ENCODE measurements around the gene BTBD16. TPM values are rescaled to one million over a fixed set of nuclear protein-coding genes. Genes with fewer than 3 reads are reported as not detected.

Gene BTBD16
- total and polyA plus RNA-seq, 2 experiments from 2014 or later, result 0.47 to 0.74 TPM

DNA sequence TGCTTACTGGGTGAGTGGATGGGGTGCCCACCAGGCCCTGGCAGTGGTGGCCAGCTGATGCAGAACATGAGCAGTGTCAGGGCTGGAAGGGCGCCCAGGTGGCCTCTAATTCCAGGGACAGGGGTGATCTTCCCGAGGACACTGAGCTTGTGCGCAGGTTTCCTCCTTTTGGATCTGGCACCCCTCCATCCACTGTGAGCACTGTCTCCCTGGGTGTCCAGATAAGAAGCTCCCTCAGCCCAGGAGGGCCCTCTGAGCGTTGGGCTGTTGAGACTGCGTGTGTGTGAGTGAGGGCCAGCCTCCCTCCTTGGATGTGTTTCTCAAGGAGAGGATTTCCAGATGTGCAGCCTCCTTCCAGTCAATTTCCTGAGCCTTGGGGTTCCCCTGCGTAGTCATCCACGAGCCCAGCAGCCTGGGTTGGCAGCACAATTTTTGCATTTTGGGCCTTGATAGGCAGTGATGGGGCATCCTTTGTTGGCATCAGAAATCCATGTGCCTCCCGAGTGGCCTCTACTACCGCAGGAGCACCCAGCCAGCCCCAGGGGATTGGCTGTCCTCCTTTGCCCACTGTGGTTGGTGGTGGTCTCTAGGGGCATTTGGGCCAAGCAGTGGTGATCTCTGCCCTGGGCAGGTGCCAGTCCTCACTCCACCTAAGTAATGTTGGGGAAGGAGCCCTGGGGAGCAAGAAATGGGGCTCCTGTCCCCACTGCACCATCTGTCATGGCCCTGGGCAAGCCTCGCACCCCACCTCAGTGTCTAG lies 20.9 kb upstream of the BTBD16 start:
- H3K4me2 ChIP-seq, result no peak overlapping the region
- no peaks in the 10 kb centered on the region for H4K20me1 ChIP-seq (ENCODE audit: insufficient read depth, poor library complexity, severe bottlenecking)
- 96% methylated on average over 10 of the region's 10 CpGs for WGBS (ENCODE audit: low lambda C conversion rate, missing lambda C conversion rate)
- H2AFZ ChIP-seq, result no peak overlapping the region
- H3K9me2 ChIP-seq (replicated peaks; ENCODE audit: insufficient read depth), result no peaks in the 10 kb centered on the region
- no peaks in the 10 kb centered on the region for H3K36me3 ChIP-seq (replicated peaks; ENCODE audit: insufficient read depth, low read depth)
- no peaks in the 10 kb centered on the region for H3K79me2 ChIP-seq
- no peak for DNase-seq (ENCODE audit: low spot score)
- no peaks in the 10 kb centered on the region for H3K27me3 ChIP-seq
- no peaks in the 10 kb centered on the region for H3K4me1 ChIP-seq (ENCODE audit: insufficient read depth)
- H3K27ac ChIP-seq, result no peak overlapping the region
- TF ChIP-seq, protein P1, sequence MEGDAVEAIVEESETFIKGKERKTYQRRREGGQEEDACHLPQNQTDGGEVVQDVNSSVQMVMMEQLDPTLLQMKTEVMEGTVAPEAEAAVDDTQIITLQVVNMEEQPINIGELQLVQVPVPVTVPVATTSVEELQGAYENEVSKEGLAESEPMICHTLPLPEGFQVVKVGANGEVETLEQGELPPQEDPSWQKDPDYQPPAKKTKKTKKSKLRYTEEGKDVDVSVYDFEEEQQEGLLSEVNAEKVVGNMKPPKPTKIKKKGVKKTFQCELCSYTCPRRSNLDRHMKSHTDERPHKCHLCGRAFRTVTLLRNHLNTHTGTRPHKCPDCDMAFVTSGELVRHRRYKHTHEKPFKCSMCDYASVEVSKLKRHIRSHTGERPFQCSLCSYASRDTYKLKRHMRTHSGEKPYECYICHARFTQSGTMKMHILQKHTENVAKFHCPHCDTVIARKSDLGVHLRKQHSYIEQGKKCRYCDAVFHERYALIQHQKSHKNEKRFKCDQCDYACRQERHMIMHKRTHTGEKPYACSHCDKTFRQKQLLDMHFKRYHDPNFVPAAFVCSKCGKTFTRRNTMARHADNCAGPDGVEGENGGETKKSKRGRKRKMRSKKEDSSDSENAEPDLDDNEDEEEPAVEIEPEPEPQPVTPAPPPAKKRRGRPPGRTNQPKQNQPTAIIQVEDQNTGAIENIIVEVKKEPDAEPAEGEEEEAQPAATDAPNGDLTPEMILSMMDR (IDR thresholded peaks at IDR 0.05; ENCODE audit: poor library complexity), result no peak
- TF ChIP-seq EZH2phosphoT487 (IDR thresholded peaks at IDR 0.05; ENCODE audit: low read depth, severe bottlenecking, unreplicated experiment) (no peak), EZH2 (IDR thresholded peaks at IDR 0.05; ENCODE audit: borderline replicate concordance) (no peak)
- no peak overlapping the region for H3K4me3 ChIP-seq
- H3K9me3 ChIP-seq (ENCODE audit: low read depth), result no peaks in the 10 kb centered on the region

DNA sequence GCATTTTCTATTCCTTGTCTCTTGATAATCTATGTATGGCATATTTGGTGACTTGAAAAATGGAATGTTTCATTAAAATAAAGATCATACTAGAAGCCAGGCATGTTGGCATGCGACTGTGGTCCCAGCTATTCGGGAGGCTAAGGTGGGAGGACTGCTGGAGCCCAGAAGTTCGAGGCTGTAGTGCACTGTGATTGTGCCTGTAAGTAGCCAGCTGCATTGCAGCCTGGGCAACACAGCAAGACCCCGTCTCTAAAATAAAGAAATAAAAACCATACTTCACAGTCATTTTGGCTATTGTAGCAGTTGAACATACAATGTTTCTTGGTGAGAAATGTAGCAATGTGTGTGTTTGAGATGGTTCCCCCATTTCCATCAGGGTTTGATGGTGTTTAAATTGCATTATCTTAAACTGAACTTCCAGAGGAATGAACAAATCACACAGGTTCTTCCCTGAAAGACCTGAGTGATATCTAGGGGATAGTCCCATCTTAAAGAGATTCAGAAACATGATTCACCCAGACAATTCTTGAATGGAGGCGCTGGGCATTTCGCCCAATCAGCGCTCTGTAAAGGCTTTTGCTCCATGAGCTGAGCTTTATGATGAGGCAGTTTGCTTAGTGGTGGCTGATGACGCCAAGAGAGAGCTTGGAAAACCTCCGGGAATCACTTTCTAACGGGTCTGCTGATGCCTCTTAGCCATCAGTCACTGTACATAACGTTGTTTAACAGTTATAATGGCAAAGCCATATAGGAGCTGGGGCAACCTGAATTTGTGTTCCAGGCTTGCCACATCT lies 19.4 kb upstream of the BTBD16 start:
- no peak for TF ChIP-seq EZH2 (IDR thresholded peaks at IDR 0.05; ENCODE audit: borderline replicate concordance)
- no peak for TF ChIP-seq EZH2phosphoT487 (IDR thresholded peaks at IDR 0.05; ENCODE audit: low read depth, severe bottlenecking, unreplicated experiment)
- TF ChIP-seq, protein P1 (IDR thresholded peaks at IDR 0.05; ENCODE audit: poor library complexity), result no peak

DNA sequence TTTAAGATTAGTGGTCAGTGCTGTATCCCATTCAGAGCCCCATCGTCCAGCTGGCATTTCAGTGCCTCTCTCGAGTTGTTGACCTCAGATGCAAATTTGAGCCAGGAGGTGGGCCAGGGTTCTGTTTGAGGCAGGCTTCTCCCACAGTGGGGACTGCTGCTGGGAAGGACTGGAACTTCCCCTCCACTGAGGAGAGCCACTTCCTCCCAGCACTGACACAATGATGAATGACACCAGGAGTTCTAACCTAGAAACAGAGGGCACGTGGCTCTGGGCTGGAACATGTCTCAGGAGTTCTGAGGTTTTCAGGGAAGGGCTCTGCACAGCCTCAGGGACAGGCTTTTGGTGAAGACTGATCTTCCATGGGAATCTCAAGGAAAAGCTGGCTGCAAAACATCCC lies 18.3 kb upstream of the BTBD16 start:
- H3K27ac ChIP-seq, result no peak overlapping the region
- TF ChIP-seq EZH2phosphoT487 (IDR thresholded peaks at IDR 0.05; ENCODE audit: low read depth, severe bottlenecking, unreplicated experiment), result no peak
- TF ChIP-seq EZH2 (IDR thresholded peaks at IDR 0.05; ENCODE audit: borderline replicate concordance), result no peak
- TF ChIP-seq, protein P1 (IDR thresholded peaks at IDR 0.05; ENCODE audit: poor library complexity), result no peak
- H2AFZ ChIP-seq, result no peak overlapping the region
- H3K79me2 ChIP-seq, result no peaks in the 10 kb centered on the region
- no peak overlapping the region for H3K4me2 ChIP-seq
- no peaks in the 10 kb centered on the region for H3K27me3 ChIP-seq
- no peaks in the 10 kb centered on the region for H3K9me2 ChIP-seq (replicated peaks; ENCODE audit: insufficient read depth)
- WGBS (ENCODE audit: low lambda C conversion rate, missing lambda C conversion rate), result 80% methylated on average over 3 of the region's 3 CpGs
- no peaks in the 10 kb centered on the region for H3K36me3 ChIP-seq (replicated peaks; ENCODE audit: insufficient read depth, low read depth)
- H4K20me1 ChIP-seq (ENCODE audit: insufficient read depth, poor library complexity, severe bottlenecking), result no peaks in the 10 kb centered on the region
- no peaks in the 10 kb centered on the region for H3K4me1 ChIP-seq (ENCODE audit: insufficient read depth)
- H3K9me3 ChIP-seq (ENCODE audit: low read depth), result no peaks in the 10 kb centered on the region
- no peak for DNase-seq (ENCODE audit: low spot score)
- H3K4me3 ChIP-seq, result no peak overlapping the region

More for the DNA sequence above, 19.4 kb upstream of the BTBD16 start:
- Histone ChIP-seq H3K4me1 (ENCODE audit: insufficient read depth) (no peaks in the 10 kb centered on the region), H3K9me2 (replicated peaks; ENCODE audit: insufficient read depth) (no peaks in the 10 kb centered on the region), H3K79me2 (no peaks in the 10 kb centered on the region), H3K27ac (no peak overlapping the region), H2AFZ (no peak overlapping the region), H3K4me2 (no peak overlapping the region), H3K9me3 (ENCODE audit: low read depth) (no peaks in the 10 kb centered on the region), H3K4me3 (no peak overlapping the region), H4K20me1 (ENCODE audit: insufficient read depth, poor library complexity, severe bottlenecking) (no peaks in the 10 kb centered on the region), H3K27me3 (no peaks in the 10 kb centered on the region), H3K36me3 (replicated peaks; ENCODE audit: insufficient read depth, low read depth) (no peaks in the 10 kb centered on the region)
- 97% methylated on average over 11 of the region's 11 CpGs for WGBS (ENCODE audit: low lambda C conversion rate, missing lambda C conversion rate)
- DNase-seq (ENCODE audit: low spot score), result no peak
